HG03280 (cell line): ENCODE data around the gene BSND.

Source experiments
- ATAC-seq: cut with Tn5 transposase; IDR thresholded peaks from one replicate; pipeline ENCODE4 v1.9.1; 2021; ENCODE audit warnings: mild to moderate bottlenecking, moderate library complexity; ENCODE audit not compliant: unreplicated experiment

BSND gene

GRCh38 chr1:54990916-54991315 lies 7.8 kb upstream of the BSND start:
- no peak for ATAC-seq

- no peak for ATAC-seq
These were observed 6.8 kb upstream of the BSND start for GRCh38 chr1:54991939-54992338.

- no peak for ATAC-seq
These were observed 5.6 kb upstream of the BSND start for GRCh38 chr1:54993140-54993539.

- no peak for ATAC-seq
These were observed 4.3 kb upstream of the BSND start for GRCh38 chr1:54994355-54994990.

GRCh38 chr1:54995013-54995760 lies 3.5 kb upstream of the BSND start:
- ATAC-seq = no peak

- no peak for ATAC-seq
These were observed 2.9 kb upstream of the BSND start for GRCh38 chr1:54995835-54996234.

GRCh38 chr1:54996359-54996868 lies 2.3 kb upstream of the BSND start:
- peak; percentile 76 for ATAC-seq

GRCh38 chr1:54996869-54997710 lies 1.6 kb upstream of the BSND start:
- ATAC-seq = no peak

GRCh38 chr1:54997711-54997986 lies 1.1 kb upstream of the BSND start:
- no peak for ATAC-seq

- no peak for ATAC-seq
These were observed 633 bp upstream of the BSND start for GRCh38 chr1:54998100-54998499.

- no peak for ATAC-seq
These were observed 1.7 kb downstream of the BSND start for GRCh38 chr1:55000110-55001085.

GRCh38 chr1:55001311-55001710 lies 2.6 kb downstream of the BSND start:
- ATAC-seq = no peak

GRCh38 chr1:55002686-55003085 lies 4.0 kb downstream of the BSND start:
- ATAC-seq = no peak

GRCh38 chr1:55005351-55006140 lies 6.8 kb downstream of the BSND start:
- no peak for ATAC-seq

GRCh38 chr1:55006931-55007330 lies 8.2 kb downstream of the BSND start:
- no peak for ATAC-seq

GRCh38 chr1:55007625-55008024 lies 8.9 kb downstream of the BSND start:
- no peak for ATAC-seq

GRCh38 chr1:55010194-55010886 lies 11.6 kb downstream of the BSND start:
- ATAC-seq = no peak

GRCh38 chr1:55010887-55011217 lies 12.1 kb downstream of the BSND start:
- peak; percentile 50 for ATAC-seq

- no peak for ATAC-seq
These were observed 13.9 kb downstream of the BSND start for GRCh38 chr1:55012661-55013060.
